CD4-positive, alpha-beta T cell treated with Interferon gamma for 1 hour (primary cell): ENCODE data around the gene TMEM253.

Experiments
- DNase-seq: peaks from one replicate; pipeline ENCODE4 v3.0.0-alpha.2; 2020

Gene TMEM253

GRCh38 chr14:21071225-21072030 lies 29.4 kb upstream of the TMEM253 start:
- peak; percentile 71 for DNase-seq

GRCh38 chr14:21072031-21072473 lies 28.8 kb upstream of the TMEM253 start:
- DNase-seq, result no peak

- DNase-seq, result no peak
Observed at GRCh38 chr14:21072781-21073339, 28.0 kb upstream of the TMEM253 start.

GRCh38 chr14:21073921-21074320 lies 26.9 kb upstream of the TMEM253 start:
- DNase-seq, result no peak

- DNase-seq, result no peak
Observed at GRCh38 chr14:21074398-21075272, 26.2 kb upstream of the TMEM253 start.

- DNase-seq, result no peak
Observed at GRCh38 chr14:21075719-21076437, 25.0 kb upstream of the TMEM253 start.

- no peak for DNase-seq
Observed at GRCh38 chr14:21077672-21078071, 23.2 kb upstream of the TMEM253 start.

GRCh38 chr14:21078287-21078686 lies 22.6 kb upstream of the TMEM253 start:
- no peak for DNase-seq

GRCh38 chr14:21078726-21079125 lies 22.1 kb upstream of the TMEM253 start:
- no peak for DNase-seq

- DNase-seq, result no peak
Observed at GRCh38 chr14:21081521-21082142, 19.2 kb upstream of the TMEM253 start.

GRCh38 chr14:21083565-21084325 lies 17.1 kb upstream of the TMEM253 start:
- DNase-seq, result no peak

GRCh38 chr14:21084396-21084795 lies 16.5 kb upstream of the TMEM253 start:
- no peak for DNase-seq

- DNase-seq, result peak; percentile 54
Observed at GRCh38 chr14:21084998-21085853, 15.6 kb upstream of the TMEM253 start.

GRCh38 chr14:21086908-21087293 lies 14.0 kb upstream of the TMEM253 start:
- no peak for DNase-seq

- DNase-seq, result peak; percentile 93
Observed at GRCh38 chr14:21087294-21088091, 13.4 kb upstream of the TMEM253 start.

- no peak for DNase-seq
Observed at GRCh38 chr14:21088687-21089086, 12.2 kb upstream of the TMEM253 start.

- no peak for DNase-seq
Observed at GRCh38 chr14:21089271-21089670, 11.6 kb upstream of the TMEM253 start.

GRCh38 chr14:21089877-21090193 lies 11.0 kb upstream of the TMEM253 start:
- no peak for DNase-seq

- DNase-seq, result no peak
Observed at GRCh38 chr14:21090194-21090939, 10.5 kb upstream of the TMEM253 start.
